DND-41 (cell line): ENCODE data around the gene ZNRF2.

Source experiments
- CTCF ChIP-seq: IDR thresholded peaks from 2 replicates; pipeline ENCODE4 v1.5.1; 2012; ENCODE audit warnings: borderline replicate concordance, low read length, moderate library complexity, mild to moderate bottlenecking; ENCODE audit not compliant: poor library complexity, severe bottlenecking; ENCODE audit errors: extremely low read depth
- EZH2 ChIP-seq: IDR thresholded peaks from 3 replicates; pipeline ENCODE4 v1.6.1; 2012; ENCODE audit warnings: borderline replicate concordance, low read depth, mild to moderate bottlenecking, moderate library complexity, low read length, inconsistent platforms; ENCODE audit not compliant: severe bottlenecking

- TF ChIP-seq CTCF (no peak), EZH2 (no peak)
Observed at GRCh38 chr7:30329716-30330115, 45.3 kb downstream of the ZNRF2 start.
